GM19397 (cell line): ENCODE results near the gene SORCS3.

ENCODE experiments used
- ATAC-seq: cut with Tn5 transposase; IDR thresholded peaks from one replicate; pipeline ENCODE4 v1.9.1; 2021; ENCODE audit warnings: mild to moderate bottlenecking, moderate library complexity; ENCODE audit not compliant: unreplicated experiment

The SORCS3 gene

DNA sequence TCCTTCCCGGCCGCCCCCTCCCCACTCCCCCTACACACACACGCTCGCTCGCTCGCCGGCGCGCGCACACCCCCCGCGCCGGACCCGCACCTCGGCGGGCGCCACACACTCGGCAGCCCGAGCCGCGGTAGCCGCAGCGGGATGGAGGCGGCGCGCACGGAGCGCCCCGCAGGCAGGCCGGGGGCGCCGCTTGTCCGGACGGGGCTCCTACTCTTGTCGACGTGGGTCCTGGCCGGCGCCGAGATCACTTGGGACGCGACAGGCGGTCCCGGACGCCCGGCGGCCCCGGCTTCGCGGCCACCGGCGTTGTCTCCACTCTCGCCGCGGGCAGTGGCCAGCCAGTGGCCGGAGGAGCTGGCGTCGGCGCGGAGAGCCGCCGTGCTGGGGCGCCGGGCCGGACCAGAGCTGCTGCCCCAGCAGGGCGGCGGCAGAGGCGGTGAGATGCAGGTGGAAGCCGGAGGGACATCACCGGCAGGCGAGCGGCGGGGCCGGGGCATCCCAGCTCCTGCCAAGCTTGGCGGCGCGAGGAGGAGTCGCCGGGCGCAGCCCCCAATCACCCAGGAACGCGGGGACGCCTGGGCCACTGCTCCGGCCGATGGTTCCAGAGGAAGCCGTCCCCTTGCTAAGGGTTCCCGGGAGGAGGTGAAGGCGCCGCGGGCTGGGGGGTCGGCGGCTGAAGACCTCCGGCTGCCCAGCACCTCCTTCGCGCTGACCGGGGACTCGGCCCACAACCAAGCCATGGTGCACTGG lies at the start of gene SORCS3:
SORCS3 (plus strand) TSS at position 104 of the 750 bp plus-strand sequence.
- ATAC-seq: no peak

DNA sequence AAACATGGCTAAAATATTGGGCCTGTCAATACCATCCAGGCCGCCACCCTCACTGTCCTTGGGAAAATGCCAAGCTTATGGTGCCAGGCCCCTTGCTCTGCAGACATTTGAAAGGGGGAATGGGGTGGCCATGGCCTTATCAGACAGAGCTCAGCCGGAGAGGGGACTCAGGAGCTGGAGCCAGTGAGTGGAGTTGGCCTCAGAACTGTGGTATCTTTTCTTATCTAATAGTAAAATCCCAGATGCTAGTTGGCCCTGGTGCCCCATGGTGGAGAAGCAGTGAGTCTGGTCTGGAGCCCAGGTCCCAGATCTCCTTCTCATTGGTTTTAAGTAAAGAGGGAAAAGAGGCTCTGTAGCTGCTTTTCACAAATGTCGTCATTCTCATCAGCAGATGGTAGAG lies 49.6 kb upstream of the SORCS3 start:
- no peak for ATAC-seq

GRCh38 chr10:104601166-104601565 lies 39.9 kb upstream of the SORCS3 start:
- ATAC-seq: no peak

DNA sequence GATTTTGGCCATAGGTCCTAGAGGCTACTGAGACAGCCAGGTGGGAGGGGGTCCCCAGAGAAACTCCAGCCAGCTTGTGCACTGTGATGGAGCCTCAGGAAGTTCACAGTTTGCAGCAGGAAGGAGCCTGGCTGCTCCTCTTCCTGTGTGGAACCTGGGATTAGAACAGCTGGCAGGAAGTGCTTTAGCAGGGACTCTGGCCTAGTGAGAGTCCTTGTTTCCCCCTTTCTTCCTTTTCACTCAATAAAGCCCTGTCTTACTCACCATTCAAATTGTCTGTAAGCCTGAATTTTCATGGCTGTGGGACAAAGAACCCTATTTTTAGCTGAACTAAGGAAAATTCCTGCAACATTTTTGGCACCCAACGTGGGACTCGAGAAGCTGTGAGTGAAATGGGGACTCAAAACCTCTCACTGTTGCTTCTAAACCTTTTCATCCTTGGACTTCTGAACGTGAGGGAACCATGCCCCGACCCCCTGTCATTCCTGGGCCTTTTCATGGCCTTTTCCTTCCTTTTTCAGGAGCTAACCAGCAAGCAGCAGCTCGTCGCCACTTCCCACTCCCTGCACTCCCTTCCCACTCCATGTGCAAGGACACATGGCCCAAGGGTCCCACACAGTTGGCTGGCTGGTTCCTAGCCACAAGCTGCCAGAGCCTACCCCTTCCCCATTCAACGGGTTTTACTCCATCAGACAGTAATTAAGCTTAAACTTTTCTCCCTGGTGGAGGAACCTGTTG lies 32.8 kb upstream of the SORCS3 start:
- ATAC-seq: no peak

- no peak for ATAC-seq
These were observed 28.4 kb upstream of the SORCS3 start for GRCh38 chr10:104612571-104613205.

DNA sequence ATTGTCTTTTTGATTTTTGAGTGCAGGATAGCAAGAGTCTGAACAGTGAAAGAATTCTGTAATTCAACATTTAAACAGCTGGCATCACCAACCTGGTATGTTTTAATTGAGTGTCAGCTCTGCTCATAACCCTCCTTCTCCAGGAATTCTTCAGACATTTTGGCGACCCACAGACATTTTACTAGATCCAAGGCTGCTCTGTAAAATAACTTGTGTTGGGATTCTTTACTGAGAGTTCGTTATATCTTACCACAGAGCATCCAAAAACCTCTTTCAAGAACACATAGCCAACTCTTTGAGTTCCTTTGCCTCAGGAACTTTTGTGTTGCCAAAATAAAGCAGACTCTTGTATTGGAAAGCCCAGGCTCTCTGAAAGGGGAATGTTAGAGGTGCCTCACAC lies 27.7 kb upstream of the SORCS3 start:
- ATAC-seq: no peak

- ATAC-seq: no peak
These were observed 26.8 kb upstream of the SORCS3 start for GRCh38 chr10:104614245-104614831.

GRCh38 chr10:104615136-104615535 lies 26.0 kb upstream of the SORCS3 start:
- ATAC-seq: no peak

- no peak for ATAC-seq
These were observed 23.3 kb upstream of the SORCS3 start for GRCh38 chr10:104617831-104618230.

- no peak for ATAC-seq
These were observed 18.9 kb upstream of the SORCS3 start for GRCh38 chr10:104622175-104622574.

DNA sequence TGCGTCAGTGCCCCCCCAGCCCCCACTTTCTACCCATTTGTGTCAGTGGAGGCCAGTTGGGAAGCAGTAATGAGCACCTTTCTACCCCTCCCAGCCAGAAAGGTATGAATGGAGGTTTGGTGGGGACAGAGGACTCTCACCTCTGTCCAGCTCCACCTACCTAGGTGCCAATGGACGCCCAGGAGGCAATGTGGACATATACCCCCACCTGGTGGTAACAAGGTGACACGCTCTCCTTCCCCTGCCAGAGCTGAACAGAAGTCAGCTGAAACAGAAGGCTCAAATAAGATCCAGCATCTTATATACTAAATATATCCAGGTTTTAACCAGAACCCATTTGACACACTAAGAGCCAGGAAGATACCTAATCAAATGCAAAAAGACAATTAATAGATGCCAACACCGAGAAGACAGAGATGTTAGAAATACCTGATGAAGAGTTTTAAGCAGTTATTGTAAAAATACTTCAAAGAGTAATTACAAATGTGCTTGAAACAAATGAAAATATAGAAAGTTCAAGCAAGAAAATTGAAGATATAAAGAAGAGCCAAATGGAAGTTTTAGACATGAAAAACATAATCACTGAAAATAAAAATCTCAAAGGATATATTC lies 18.4 kb upstream of the SORCS3 start:
- ATAC-seq: no peak

- ATAC-seq: no peak
These were observed 10.4 kb upstream of the SORCS3 start for GRCh38 chr10:104630731-104631130.

GRCh38 chr10:104631946-104632345 lies 9.1 kb upstream of the SORCS3 start:
- ATAC-seq: no peak

DNA sequence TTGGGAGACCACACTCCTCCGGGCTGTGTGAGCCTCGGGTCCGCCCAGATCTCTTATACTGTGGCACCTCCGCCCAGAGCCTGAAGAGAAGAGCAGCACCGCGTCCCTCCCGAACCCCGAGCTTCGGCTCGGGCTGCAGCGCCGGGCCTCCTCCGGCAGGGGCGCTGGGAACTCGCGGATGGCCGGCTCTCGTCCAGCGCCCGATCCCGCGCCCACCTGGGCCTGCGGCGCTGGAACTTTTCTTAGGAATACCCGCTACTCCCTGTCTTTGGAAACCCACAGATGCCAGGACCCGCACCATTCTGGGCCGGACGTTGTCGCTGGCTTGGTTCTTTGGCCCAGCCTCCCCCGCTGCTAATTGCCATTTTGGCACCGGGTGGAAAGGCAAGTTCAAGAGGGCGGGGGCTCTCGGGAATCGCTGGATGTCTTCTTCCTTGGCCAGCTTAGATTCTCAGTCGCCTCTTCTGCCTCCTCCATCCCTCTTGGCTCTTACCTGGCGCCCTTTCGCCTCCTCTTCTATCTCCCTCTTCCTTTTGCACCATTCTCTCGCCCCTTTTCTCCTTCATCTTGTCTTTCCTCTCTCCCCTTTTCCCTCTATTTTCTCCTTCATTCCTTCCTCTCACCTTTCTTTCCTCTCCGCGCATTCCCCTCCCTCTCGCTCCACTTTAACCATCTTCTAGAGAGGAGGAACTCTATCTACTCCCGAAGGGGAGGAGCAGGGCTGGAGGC lies 2.1 kb upstream of the SORCS3 start:
- no peak for ATAC-seq

DNA sequence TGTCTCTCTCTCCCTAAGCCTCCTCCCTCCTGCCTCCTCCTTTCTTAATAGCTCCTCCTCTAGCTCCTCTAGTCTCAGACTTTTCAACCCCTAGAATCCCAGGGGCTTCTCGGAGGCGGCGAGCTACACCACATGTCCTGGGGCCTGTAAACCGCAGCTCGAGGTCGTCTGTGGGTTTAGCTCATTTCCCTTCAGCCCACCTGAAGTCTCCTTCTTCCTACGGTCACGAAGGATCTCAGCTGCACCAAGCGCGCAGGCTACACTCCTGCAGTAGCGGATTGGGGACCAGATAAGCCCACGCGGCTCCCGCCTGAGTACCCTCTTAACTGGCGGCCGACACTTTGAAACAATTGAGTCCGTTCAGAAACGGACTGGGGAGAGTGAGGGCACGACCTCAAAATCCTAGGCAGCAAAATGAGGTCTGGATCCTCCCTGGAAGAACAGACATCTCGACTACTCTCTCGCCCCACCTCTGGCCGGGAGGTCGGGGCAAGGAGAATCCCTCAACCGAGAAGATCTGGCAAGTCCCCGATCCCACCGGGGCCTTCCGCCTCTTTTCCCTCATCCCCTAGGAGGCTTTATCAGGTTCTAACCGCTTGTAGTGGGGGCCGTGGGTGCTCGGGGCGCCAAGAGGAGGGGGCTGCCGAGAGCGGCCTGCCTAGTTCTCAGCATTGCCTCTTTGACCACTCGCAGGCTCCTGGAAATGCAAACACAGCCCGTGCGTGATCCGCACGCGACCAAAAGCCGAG lies 1.3 kb upstream of the SORCS3 start:
- ATAC-seq: no peak

GRCh38 chr10:104640339-104641186 lies 527 bp upstream of the SORCS3 start:
- no peak for ATAC-seq

DNA sequence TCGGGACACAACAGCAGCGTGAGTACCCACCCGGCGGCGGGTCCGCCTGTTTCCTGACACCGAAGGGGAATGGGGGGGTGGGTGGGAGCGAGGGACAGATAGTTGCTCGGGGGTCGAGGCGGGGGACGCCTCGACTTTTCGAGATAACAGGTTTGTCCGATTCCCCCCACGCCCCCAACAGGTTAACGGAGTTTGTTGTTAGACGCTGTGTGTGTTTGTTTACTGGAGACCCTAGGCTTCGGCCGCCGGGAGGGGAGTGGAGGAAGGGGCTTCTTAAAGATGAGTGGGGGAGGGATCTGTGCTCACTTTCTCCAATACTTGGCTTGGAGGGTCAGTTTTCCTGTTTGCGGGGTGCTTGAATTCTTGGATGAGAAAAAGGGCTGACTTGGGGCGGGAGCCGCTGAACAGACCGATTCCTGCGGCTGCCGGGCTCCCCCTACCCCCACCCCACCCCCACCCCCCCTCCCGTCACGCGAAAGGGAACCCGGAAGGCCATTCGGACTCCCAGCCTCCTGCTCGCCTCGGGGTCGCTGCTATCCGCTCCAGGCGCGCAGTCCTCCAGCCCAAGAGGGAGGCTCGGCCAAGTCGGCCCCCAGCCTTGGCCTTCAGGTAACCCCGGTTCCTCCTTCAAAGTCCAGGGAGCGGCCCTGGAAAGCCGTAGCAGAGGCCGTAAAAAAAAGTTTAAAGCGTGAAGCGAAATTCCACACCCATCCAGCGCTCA lies 1.0 kb downstream of the SORCS3 start:
- ATAC-seq: no peak

DNA sequence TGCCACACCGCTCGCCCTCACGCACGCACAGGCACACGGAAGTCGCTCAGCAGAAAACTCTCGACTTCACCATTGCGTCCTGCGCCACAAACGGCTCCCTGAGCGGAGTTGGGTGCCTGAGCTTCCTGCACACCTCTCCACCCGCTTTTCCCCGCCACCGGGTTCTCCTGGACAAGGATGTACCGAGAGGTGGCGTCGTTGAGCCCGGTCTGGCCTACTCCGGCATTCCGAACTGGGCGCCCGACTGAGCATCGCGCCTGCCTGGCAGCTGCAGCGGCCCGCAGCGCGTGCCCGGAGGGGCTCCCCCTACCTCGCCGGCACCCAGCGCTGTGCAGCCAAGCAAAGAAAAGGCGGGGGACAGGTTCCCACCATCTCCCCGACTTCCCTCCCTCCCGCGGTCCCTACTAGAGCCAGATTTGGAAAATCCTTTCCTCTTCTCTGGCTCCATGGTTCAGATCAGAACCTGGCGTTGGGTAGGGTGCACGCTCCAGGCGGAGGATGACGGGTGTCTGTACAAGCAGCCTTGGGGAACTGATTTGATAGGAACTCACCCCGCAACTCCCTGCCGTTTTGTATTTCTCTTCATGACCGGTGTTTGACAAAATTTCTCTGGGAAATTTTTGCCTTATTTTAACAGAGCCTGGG lies 1.7 kb downstream of the SORCS3 start:
- ATAC-seq: no peak
